AG04450 (cell line): ENCODE data around the gene ASNS. TPM values are rescaled to one million over a fixed set of nuclear protein-coding genes. Genes with fewer than 3 reads are reported as not detected.

Source experiments
- CTCF ChIA-PET: fragments of 300-600, 350-600 bp; formaldehyde crosslinking; extraction: SDS; loops from one replicate; lab custom pipeline; 2022; ENCODE audit warnings: antibody characterized with exemption, inconsistent platforms; lab: Charles Lee
- POLR2A ChIA-PET: fragments of 350-600 bp; formaldehyde crosslinking; extraction: SDS; loops from one replicate; lab custom pipeline; 2021; ENCODE audit warnings: antibody characterized with exemption, inconsistent platforms; lab: Yijun Ruan, JAX
- DNase-seq: peaks from one replicate; pipeline ENCODE4 v3.0.0-alpha.2; 2011; ENCODE audit warnings: low read depth, low spot score
- H3K27ac ChIP-seq: one replicate; pipeline ENCODE4 v1.5.1; 2012; ENCODE audit warnings: low read depth, low read length, control low read depth
- H3K27me3 ChIP-seq: one replicate; pipeline ENCODE4 v1.6.0; 2012; ENCODE audit warnings: low read length; ENCODE audit not compliant: control insufficient read depth, insufficient read depth
- H3K4me3 ChIP-seq: 2 replicates; pipeline ENCODE4 v1.5.1; 2011; ENCODE audit warnings: mild to moderate bottlenecking, low read depth, low read length, control low read depth
- H3K9me3 ChIP-seq: 2 replicates; pipeline ENCODE4 v1.5.1; 2012; ENCODE audit warnings: low read length; ENCODE audit not compliant: control insufficient read depth, insufficient read depth
- polyA plus RNA-seq: library from polyadenylated mRNA; depleted of rRNA; stranded (reverse); fragments of >200 nt; gene quantifications from 2 replicates; pipeline ENCODE4 v1.2.3, GENCODE V29; 2011
- TF ChIP-seq, protein P1 (sequence below): IDR thresholded peaks from 2 replicates; pipeline ENCODE4 v1.5.1; 2011; ENCODE audit warnings: low read depth, low read length, control low read depth, inconsistent platforms

The ASNS gene
- polyA plus RNA-seq, 1 experiment: 117 TPM

DNA sequence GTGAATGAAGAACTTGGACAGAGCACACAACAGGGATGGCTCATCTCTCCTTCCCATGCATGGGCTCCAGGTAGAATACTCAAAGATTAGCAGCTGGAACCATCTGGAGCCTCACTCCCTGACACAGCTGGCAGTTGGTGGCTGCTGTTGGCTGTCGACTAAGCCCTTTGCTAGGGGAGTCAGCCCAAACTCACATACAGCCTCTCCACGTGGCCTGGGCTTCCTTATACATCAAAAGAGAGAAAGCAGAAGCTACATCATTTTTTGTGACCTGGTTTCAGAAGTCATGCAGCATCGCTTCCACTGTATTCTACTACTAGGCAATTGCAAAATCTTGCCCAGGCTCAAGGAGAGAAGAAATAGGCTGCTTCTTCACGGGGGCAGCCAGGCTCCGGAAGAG is 24.4 kb downstream of the ASNS start:
- H3K27ac ChIP-seq: no peak overlapping the region
- no peaks in the 10 kb centered on the region for H3K27me3 ChIP-seq
- no peak overlapping the region for H3K4me3 ChIP-seq
- ChIA-PET CTCF (interaction anchor here (1.4 to 5.3 kb wide), 3 partner anchors 11 to 743 kb away, joined by 5 to 28 read pairs (median 24); no protein-coding TSS in a partner anchor), POLR2A (no interaction called here)
- peaks cover 6% of the 10 kb centered on the region; the same call in 1 of the 2 replicates for H3K9me3 ChIP-seq
- TF ChIP-seq, protein P1, sequence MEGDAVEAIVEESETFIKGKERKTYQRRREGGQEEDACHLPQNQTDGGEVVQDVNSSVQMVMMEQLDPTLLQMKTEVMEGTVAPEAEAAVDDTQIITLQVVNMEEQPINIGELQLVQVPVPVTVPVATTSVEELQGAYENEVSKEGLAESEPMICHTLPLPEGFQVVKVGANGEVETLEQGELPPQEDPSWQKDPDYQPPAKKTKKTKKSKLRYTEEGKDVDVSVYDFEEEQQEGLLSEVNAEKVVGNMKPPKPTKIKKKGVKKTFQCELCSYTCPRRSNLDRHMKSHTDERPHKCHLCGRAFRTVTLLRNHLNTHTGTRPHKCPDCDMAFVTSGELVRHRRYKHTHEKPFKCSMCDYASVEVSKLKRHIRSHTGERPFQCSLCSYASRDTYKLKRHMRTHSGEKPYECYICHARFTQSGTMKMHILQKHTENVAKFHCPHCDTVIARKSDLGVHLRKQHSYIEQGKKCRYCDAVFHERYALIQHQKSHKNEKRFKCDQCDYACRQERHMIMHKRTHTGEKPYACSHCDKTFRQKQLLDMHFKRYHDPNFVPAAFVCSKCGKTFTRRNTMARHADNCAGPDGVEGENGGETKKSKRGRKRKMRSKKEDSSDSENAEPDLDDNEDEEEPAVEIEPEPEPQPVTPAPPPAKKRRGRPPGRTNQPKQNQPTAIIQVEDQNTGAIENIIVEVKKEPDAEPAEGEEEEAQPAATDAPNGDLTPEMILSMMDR: no peak
- no peak for DNase-seq

DNA sequence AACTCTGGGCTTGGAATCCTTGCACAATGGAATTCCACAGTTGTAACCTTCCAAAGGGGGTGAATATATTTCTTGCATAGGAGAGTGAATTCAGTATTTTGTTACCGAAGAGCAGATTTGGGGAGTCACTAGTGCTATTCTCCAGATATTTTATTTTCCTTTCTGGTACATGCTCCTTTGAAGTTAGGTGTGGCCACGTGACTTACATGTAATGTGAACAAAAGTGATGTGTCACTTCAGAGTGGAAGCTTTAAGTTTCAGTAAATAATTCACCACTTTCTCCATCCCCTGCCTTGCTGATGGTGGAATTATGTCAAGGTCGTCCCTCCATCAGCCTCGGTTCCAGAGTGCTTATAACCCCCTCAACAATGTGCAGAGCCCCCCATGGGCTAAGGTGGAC is 25.3 kb downstream of the ASNS start:
- TF ChIP-seq, protein P1: no peak
- ChIA-PET POLR2A (no interaction called here), CTCF (interaction anchor here (1.8 to 5.3 kb wide), 4 partner anchors 10 to 742 kb away, joined by 8 to 28 read pairs (median 18); partner anchors contain the start of gene ASNS)
- no peak for DNase-seq
- H3K27me3 ChIP-seq: no peaks in the 10 kb centered on the region
- no peak overlapping the region for H3K4me3 ChIP-seq
- peaks cover 8% of the 10 kb centered on the region; the same call in 1 of the 2 replicates for H3K9me3 ChIP-seq
- no peak overlapping the region for H3K27ac ChIP-seq

DNA sequence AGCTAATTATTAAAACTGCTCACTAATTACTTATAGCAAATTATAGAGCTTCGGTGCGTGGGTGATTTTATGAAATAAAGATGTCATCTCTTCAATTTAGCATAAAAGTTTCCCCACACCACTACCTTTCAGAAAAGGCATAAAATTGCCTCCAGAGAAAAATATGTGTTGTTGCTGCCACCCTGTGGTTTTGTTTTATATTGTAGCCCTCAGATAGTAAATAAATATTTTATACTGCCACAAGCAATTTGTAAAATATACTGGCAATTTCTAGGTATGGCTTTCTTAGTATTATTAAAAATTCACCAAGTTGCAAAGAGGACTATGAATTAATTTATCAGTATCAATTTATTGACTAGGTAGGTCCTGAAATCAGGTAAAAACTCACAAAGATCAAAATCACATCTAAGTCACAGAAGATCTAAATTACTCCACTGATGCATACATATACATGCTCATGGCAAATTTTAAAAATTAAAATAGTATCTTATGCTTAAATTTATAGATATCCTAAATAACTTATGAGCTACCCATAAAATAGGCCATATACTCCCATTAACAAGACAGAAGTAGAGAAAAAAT is 26.5 kb downstream of the ASNS start:
- CTCF ChIA-PET: interaction anchor here (0.6 to 5.3 kb wide), 21 partner anchors 10 to 1930 kb away, joined by 3 to 50 read pairs (median 5); partner anchors contain the start of genes ASNS and SDHAF3
- TF ChIP-seq, protein P1: peak; percentile 52
- Histone ChIP-seq H3K4me3 (no peak overlapping the region), H3K27me3 (no peaks in the 10 kb centered on the region), H3K9me3 (peaks cover 8% of the 10 kb centered on the region; the same call in 1 of the 2 replicates), H3K27ac (no peak overlapping the region)
- POLR2A ChIA-PET: no interaction called here
- no peak for DNase-seq

DNA sequence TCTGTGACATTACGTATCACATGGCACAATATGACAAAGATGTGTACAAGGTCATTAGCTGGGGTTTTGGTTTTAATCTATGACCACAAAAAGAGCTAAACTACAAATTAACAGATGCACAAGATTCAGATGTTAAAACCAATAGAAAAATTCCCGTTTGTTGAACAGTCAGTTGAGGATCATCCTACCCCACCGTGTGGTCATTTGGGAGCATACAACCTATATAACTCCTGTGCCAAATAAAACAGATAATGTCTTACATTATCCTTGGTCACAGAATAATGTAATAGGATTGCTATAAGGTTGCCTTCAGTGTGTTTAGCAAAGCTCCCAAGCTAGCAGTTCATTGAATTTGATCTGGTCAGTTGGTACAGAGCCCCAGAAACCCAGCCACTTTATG is 28.2 kb downstream of the ASNS start:
- TF ChIP-seq, protein P1: 0 out of 2 replicates have a peak, but pooled peaks have one; percentile 16
- no peak for DNase-seq
- Histone ChIP-seq H3K27me3 (no peaks in the 10 kb centered on the region), H3K4me3 (no peak overlapping the region), H3K9me3 (peaks cover 8% of the 10 kb centered on the region; the same call in 1 of the 2 replicates), H3K27ac (no peak overlapping the region)
- ChIA-PET POLR2A (no interaction called here), CTCF (interaction anchor here (0.5 to 5.3 kb wide), 8 partner anchors 8 to 739 kb away, joined by 3 to 50 read pairs (median 9); partner anchors contain the start of genes ASNS and SDHAF3)

DNA sequence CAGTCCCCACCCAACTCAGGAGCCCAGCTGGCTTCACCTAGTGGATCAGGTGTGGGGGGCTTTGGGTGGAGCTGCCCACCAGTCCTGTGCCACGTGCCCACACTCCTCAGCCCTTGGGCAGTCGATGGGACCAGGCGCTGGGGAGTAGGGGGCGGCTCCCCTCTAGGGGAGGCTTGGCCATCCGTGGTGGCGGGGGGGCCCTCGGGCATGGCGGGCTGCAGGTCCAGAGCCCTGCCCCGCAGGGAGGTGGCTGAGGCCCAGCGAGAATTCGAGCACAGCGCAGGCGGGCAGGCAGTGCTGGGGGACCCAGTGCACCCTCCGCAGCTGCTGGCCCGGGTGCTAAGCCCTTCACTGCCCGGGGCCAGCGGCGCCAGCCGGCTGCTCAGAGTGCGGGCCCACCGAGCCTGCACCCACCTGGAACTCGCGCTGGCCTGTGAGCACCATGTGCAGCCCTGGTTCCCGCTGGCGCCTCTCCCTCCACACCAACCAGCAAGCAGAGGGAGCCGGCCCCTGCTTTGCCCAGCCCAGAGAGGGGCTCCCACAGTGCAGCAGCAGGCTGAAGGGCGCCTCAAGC is 29.3 kb downstream of the ASNS start:
- CTCF ChIA-PET: interaction anchor here (1.6 kb wide), 1 partner anchor 739 kb away, joined by 3 read pairs; no protein-coding TSS in a partner anchor
- peaks cover 8% of the 10 kb centered on the region; the same call in 1 of the 2 replicates for H3K9me3 ChIP-seq
- no peak for DNase-seq
- TF ChIP-seq, protein P1: no peak
- H3K27me3 ChIP-seq: no peaks in the 10 kb centered on the region
- no peak overlapping the region for H3K4me3 ChIP-seq
- H3K27ac ChIP-seq: no peak overlapping the region
- POLR2A ChIA-PET: no interaction called here
